K562 (cell line): ENCODE measurements around the gene C1orf74. TPM values are rescaled to one million over a fixed set of nuclear protein-coding genes. Genes with fewer than 3 reads are reported as not detected.

Experiments used
- ARNT ChIP-seq, 2 experiments: fragments of 450-650 bp; IDR thresholded peaks; 2 replicates each; pipeline ENCODE4 v1.6.1; 2016; ENCODE audit warnings: mild to moderate bottlenecking in 1 of 2
- CBFA2T2 ChIP-seq: fragments of 450-650 bp; conservative IDR thresholded peaks from 2 replicates; pipeline ENCODE4 v1.6.1; 2017; ENCODE audit warnings: mild to moderate bottlenecking
- COPS2 ChIP-seq: fragments of 450-650 bp; conservative IDR thresholded peaks from 2 replicates; pipeline ENCODE4 v1.6.1; 2016; ENCODE audit warnings: mild to moderate bottlenecking, moderate library complexity
- CREB3L1 ChIP-seq: fragments of 450-650 bp; IDR thresholded peaks from 2 replicates; pipeline ENCODE4 v1.6.1; 2014; ENCODE audit warnings: low read depth, mild to moderate bottlenecking, moderate library complexity, borderline replicate concordance
- DACH1 ChIP-seq: fragments of 450-650 bp; IDR thresholded peaks from 2 replicates; pipeline ENCODE4 v1.6.1; 2018; ENCODE audit not compliant: partially characterized antibody
- EWSR1 ChIP-seq: fragments of 450-650 bp; IDR thresholded peaks from 2 replicates; pipeline ENCODE4 v1.6.1; 2018; ENCODE audit warnings: borderline replicate concordance, mild to moderate bottlenecking, low read depth, moderate library complexity; ENCODE audit not compliant: partially characterized antibody
- FUS ChIP-seq: fragments of 200-400 bp; formaldehyde crosslinking; optimal IDR thresholded peaks from 2 replicates; pipeline ENCODE3; 2017; ENCODE audit warnings: low read depth, low read length
- GATA2 ChIP-seq: sonication (generic); formaldehyde crosslinking; IDR thresholded peaks from 2 replicates; pipeline ENCODE4 v1.4.0; 2020; ENCODE audit warnings: mild to moderate bottlenecking, missing genetic modification reagents
- GATAD2A ChIP-seq: fragments of 450-650 bp; IDR thresholded peaks from 2 replicates; pipeline ENCODE4 v1.6.1; 2017
- HES1 ChIP-seq: fragments of 450-650 bp; IDR thresholded peaks from 2 replicates; pipeline ENCODE4 v1.6.1; 2016; ENCODE audit warnings: low read depth, mild to moderate bottlenecking, moderate library complexity
- HEY1 ChIP-seq: fragments of 250-450 bp; sonication (Bioruptor Pico); IDR thresholded peaks from 2 replicates; pipeline ENCODE4 v1.5.0; 2020; ENCODE audit warnings: mild to moderate bottlenecking, moderate library complexity, borderline replicate concordance
- IFI16 ChIP-seq: fragments of 250-450 bp; sonication (Bioruptor Pico); IDR thresholded peaks from 2 replicates; pipeline ENCODE4 v2.1.2; 2022; ENCODE audit warnings: mild to moderate bottlenecking, inconsistent platforms
- MTF1 ChIP-seq: fragments of 250-450 bp; sonication (Bioruptor Pico); IDR thresholded peaks from 2 replicates; pipeline ENCODE4 v1.9.0; 2021; ENCODE audit warnings: moderate library complexity, mild to moderate bottlenecking, inconsistent platforms, borderline replicate concordance
- RAD21 ChIP-seq, 2 experiments: fragments of 250-450 bp in 1 of 2; fragments of 450-650 bp in 1 of 2; sonication (Bioruptor Pico) in 1 of 2; formaldehyde crosslinking in 1 of 2; IDR thresholded peaks in 1 of 2; conservative IDR thresholded peaks in 1 of 2; 2 replicates each; pipeline versions ENCODE4 v1.4.0 to v1.8.0; 2020 to 2022; ENCODE audit warnings: mild to moderate bottlenecking in 2 of 2, moderate library complexity in 1 of 2
- SMAD3 ChIP-seq: fragments of 450-650 bp; formaldehyde crosslinking; conservative IDR thresholded peaks from 2 replicates; pipeline ENCODE4 v1.4.0; 2020; ENCODE audit warnings: mild to moderate bottlenecking
- SOX6 ChIP-seq: fragments of 450-650 bp; IDR thresholded peaks from 2 replicates; pipeline ENCODE4 v1.6.1; 2014; ENCODE audit warnings: mild to moderate bottlenecking
- SUPT5H ChIP-seq: fragments of 450-650 bp; IDR thresholded peaks from 2 replicates; pipeline ENCODE4 v1.6.1; 2016
- ZBTB26 ChIP-seq: fragments of 450-650 bp; formaldehyde crosslinking; IDR thresholded peaks from 2 replicates; pipeline ENCODE4 v1.4.0; 2022; ENCODE audit warnings: missing genetic modification characterization
- ZEB2 ChIP-seq: fragments of 450-650 bp; IDR thresholded peaks from 2 replicates; pipeline ENCODE4 v1.6.1; 2016
- ZNF165 ChIP-seq: fragments of 250-450 bp; sonication (Bioruptor Pico); IDR thresholded peaks from 2 replicates; pipeline ENCODE4 v1.4.0; 2020; ENCODE audit warnings: borderline replicate concordance
- ZNF274 ChIP-seq: IDR thresholded peaks from 2 replicates; pipeline ENCODE4 v1.6.1; 2011; ENCODE audit warnings: low read depth, mild to moderate bottlenecking, low read length, moderate library complexity, borderline replicate concordance
- ZNF277 ChIP-seq: fragments of 250-450 bp; sonication (Bioruptor Pico); IDR thresholded peaks from 2 replicates; pipeline ENCODE4 v1.8.0; 2022; ENCODE audit warnings: inconsistent platforms, mild to moderate bottlenecking, moderate library complexity, borderline replicate concordance
- ZNF324 ChIP-seq: fragments of 250-450 bp; sonication (Bioruptor Pico); IDR thresholded peaks from 2 replicates; pipeline ENCODE4 v1.4.0; 2020; ENCODE audit warnings: mild to moderate bottlenecking
- ZNF436 ChIP-seq: fragments of 250-450, 450-650 bp; sonication (Bioruptor Pico); formaldehyde crosslinking; IDR thresholded peaks from 2 replicates; pipeline ENCODE4 v1.7.0; 2020; ENCODE audit warnings: mild to moderate bottlenecking
- ZNF449 ChIP-seq: fragments of 250-450 bp; sonication (Bioruptor Pico); IDR thresholded peaks from 2 replicates; pipeline ENCODE4 v1.8.0; 2022; ENCODE audit warnings: moderate library complexity, mild to moderate bottlenecking, inconsistent platforms
- polyA plus RNA-seq, 8 experiments: library from polyadenylated mRNA; depleted of rRNA in 4 of 8; stranded (reverse) in 5 of 8; unstranded in 3 of 8; fragments of >200 nt; fragmentation: Nextera tagmentation in 2 of 8; fragmentation: Illumina TruSeq in 1 of 8; extraction: Ambion mirVana in 2 of 8; extraction: Trizol in 1 of 8; gene quantifications; 2 replicates each; pipeline versions ENCODE4 v1.2.1 to v1.2.3, GENCODE V29; 2011 to 2014; ENCODE audit warnings: inconsistent platforms in 1 of 8, missing spikeins in 1 of 8
- total RNA-seq, 7 experiments: library from RNA; depleted of rRNA in 6 of 7; stranded (reverse); fragments of >200 nt in 6 of 7; fragmentation: Illumina TruSeq in 2 of 7; extraction: Trizol in 2 of 7; gene quantifications; 2 replicates each; pipeline versions ENCODE4 v1.2.1 to v1.2.3, GENCODE V29; 2011 to 2021; ENCODE audit warnings: low replicate concordance in 1 of 7

Gene C1orf74
- total and polyA plus RNA-seq, 9 of the 15 experiments (the other 6 are each of a cell fraction or from before 2014, with no cell fraction given): 4.0 to 7.6 (median 5.7) TPM

GRCh38 chr1:209747580-209748262 is 36.6 kb downstream of the C1orf74 start (continued):
- TF ChIP-seq SOX6 (peak; percentile 76), ZNF449 (no peak), ZNF436 (CRISPR knock-in tag) (no peak), GATAD2A (no peak), SUPT5H (no peak), DACH1 (no peak), SMAD3 (CRISPR knock-in tag) (no peak), EWSR1 (no peak), CBFA2T2 (peak; percentile 25; the same call in 1 of the 2 replicates), ARNT (IDR thresholded peaks at IDR 0.05) (no peak), IFI16 (CRISPR knock-in tag) (no peak), MTF1 (no peak), HES1 (no peak), ZNF277 (CRISPR knock-in tag) (no peak), CREB3L1 (peak; percentile 75), RAD21 (CRISPR knock-in tag; conservative IDR thresholded peaks at IDR 0.05 in 1 of 2, IDR thresholded peaks at IDR 0.05 in 1 of 2) (peak; percentile 94 to 97), ZNF324 (CRISPR knock-in tag) (no peak), FUS (no peak), COPS2 (no peak), ZNF274 (no peak), ZNF165 (no peak), GATA2 (0 out of 2 replicates have a peak, but pooled peaks have one; percentile 20), HEY1 (no peak), ZEB2 (peak; percentile 81; the same call in 1 of the 2 replicates), ZBTB26 (CRISPR knock-in tag) (no peak)
